Measurements from ENCODE around the gene COX14. TPM values are rescaled to one million over a fixed set of nuclear protein-coding genes. Genes with fewer than 3 reads are reported as not detected.

The COX14 gene
- total RNA-seq (2014; rRNA removed; shearing (Covaris generic)), result 60.2 and 74.1 TPM in 2 replicates

GRCh38 chr12:50111693-50112455 is at the start of gene COX14:
Gene COX14, plus strand, starts transcription at chr12:50112236. Its CDS starts 7,808 bp downstream, at chr12:50120044.

GRCh38 chr12:50084775-50085614 is 27.0 kb upstream of the COX14 start, which contains the start of gene SMARCD1:
Gene SMARCD1, plus strand, starts transcription at chr12:50085342. Its CDS starts 28 bp downstream, at chr12:50085370.

GRCh38 chr12:50103767-50104321 is 8.2 kb upstream of the COX14 start, which contains the start of gene GPD1:
Gene GPD1, plus strand, starts transcription at chr12:50104008. Its CDS starts 43 bp downstream, at chr12:50104051.

GRCh38 chr12:50167049-50167828 is 55.2 kb downstream of the COX14 start, which contains the start of gene CERS5:
Gene CERS5, minus strand, starts transcription at chr12:50167369. Its CDS starts 72 bp downstream, at chr12:50167297.

Other genes starting within 250 kb of the COX14 start
- gene FAIM2, start 208.3 kb upstream of the COX14 start, total RNA-seq (2014; rRNA removed; shearing (Covaris generic)), result 1.3 and 2.4 TPM in 2 replicates
- gene AQP2, start 161.5 kb upstream of the COX14 start, total RNA-seq (2014; rRNA removed; shearing (Covaris generic)), result not detected in 2 replicates
- 0.49 and 0.69 TPM in 2 replicates for gene AQP5, start 150.4 kb upstream of the COX14 start, total RNA-seq (2014; rRNA removed; shearing (Covaris generic))
- gene AQP6, start 139.3 kb upstream of the COX14 start, total RNA-seq (2014; rRNA removed; shearing (Covaris generic)), result 0.26 and 0.88 TPM in 2 replicates
- gene RACGAP1, start 86.7 kb upstream of the COX14 start, total RNA-seq (2014; rRNA removed; shearing (Covaris generic)), result 77.8 and 85.3 TPM in 2 replicates
- 5.9 and 7.6 TPM in 2 replicates for gene ASIC1, start 54.6 kb upstream of the COX14 start, total RNA-seq (2014; rRNA removed; shearing (Covaris generic))
- gene SMARCD1, start 26.9 kb upstream of the COX14 start, total RNA-seq (2014; rRNA removed; shearing (Covaris generic)), result 154 and 178 TPM in 2 replicates
- gene GPD1, start 8.2 kb upstream of the COX14 start, total RNA-seq (2014; rRNA removed; shearing (Covaris generic)), result 0.53 and 1.0 TPM in 2 replicates
- gene CERS5, start 55.1 kb downstream of the COX14 start, total RNA-seq (2014; rRNA removed; shearing (Covaris generic)), result 25.1 and 25.7 TPM in 2 replicates
- 64.6 and 69.7 TPM in 2 replicates for gene LIMA1, start 171.3 kb downstream of the COX14 start, total RNA-seq (2014; rRNA removed; shearing (Covaris generic))

Measured in A375 (cell line).